Activated B cell treated with CpG ODN at 0.5 μM for 24 hours (primary cell): ENCODE measurements around the gene INPP4A. TPM values are rescaled to one million over a fixed set of nuclear protein-coding genes. Genes with fewer than 3 reads are reported as not detected.

Source experiments
- ATAC-seq: fragments of 200-7000 bp; cut with Tn5 transposase; one replicate; pipeline ENCODE4 v1.10.0; 2021; ENCODE audit warnings: low read depth, mild to moderate bottlenecking, moderate library complexity
- CTCF ChIA-PET: fragments of 350-600 bp; sonication (Branson Sonifier 250); formaldehyde crosslinking; loops from one replicate; lab custom pipeline; 2021; ENCODE audit warnings: antibody characterized with exemption; lab: Charles Lee
- POLR2A ChIA-PET: fragments of 350-600 bp; sonication (Branson Sonifier 250); formaldehyde crosslinking; loops from one replicate; lab custom pipeline; 2021; ENCODE audit warnings: antibody characterized with exemption; lab: Charles Lee
- DNase-seq: peaks from one replicate; pipeline ENCODE4 v3.0.0; 2022
- H3K27ac Mint-ChIP-seq: one replicate; pipeline ENCODE4 v1.8.0; 2020; ENCODE audit warnings: mixed read lengths
- H3K27me3 Mint-ChIP-seq: one replicate; pipeline ENCODE4 v1.8.0; 2021; ENCODE audit warnings: mixed read lengths
- H3K36me3 Mint-ChIP-seq: one replicate; pipeline ENCODE4 v1.8.0; 2021; ENCODE audit warnings: low read depth, mixed read lengths
- H3K4me1 Mint-ChIP-seq: one replicate; pipeline ENCODE4 v1.8.0; 2021; ENCODE audit warnings: mixed read lengths
- H3K4me3 Mint-ChIP-seq: one replicate; pipeline ENCODE4 v1.8.0; 2020; ENCODE audit warnings: mild to moderate bottlenecking, mixed read lengths
- H3K9me3 Mint-ChIP-seq: one replicate; pipeline ENCODE4 v1.8.0; 2020; ENCODE audit warnings: mixed read lengths
- intact Hi-C: fragments of 100-400 bp; cut with micrococcal nuclease; formaldehyde crosslinking; loops from one replicate; pipeline ENCODE4 v1.15.1; 2024
- total RNA-seq: library from RNA; stranded (reverse); gene quantifications from 2 replicates; pipeline ENCODE4 v1.2.3, GENCODE V29; 2022
- TF ChIP-seq, protein P1 (sequence below): fragments of 200-600 bp; IDR thresholded peaks from one replicate; pipeline ENCODE4 v1.8.0; 2022; ENCODE audit warnings: antibody characterized with exemption, mild to moderate bottlenecking

The INPP4A gene
- total RNA-seq, 1 donor from 2014 or later: 26.6 TPM

DNA sequence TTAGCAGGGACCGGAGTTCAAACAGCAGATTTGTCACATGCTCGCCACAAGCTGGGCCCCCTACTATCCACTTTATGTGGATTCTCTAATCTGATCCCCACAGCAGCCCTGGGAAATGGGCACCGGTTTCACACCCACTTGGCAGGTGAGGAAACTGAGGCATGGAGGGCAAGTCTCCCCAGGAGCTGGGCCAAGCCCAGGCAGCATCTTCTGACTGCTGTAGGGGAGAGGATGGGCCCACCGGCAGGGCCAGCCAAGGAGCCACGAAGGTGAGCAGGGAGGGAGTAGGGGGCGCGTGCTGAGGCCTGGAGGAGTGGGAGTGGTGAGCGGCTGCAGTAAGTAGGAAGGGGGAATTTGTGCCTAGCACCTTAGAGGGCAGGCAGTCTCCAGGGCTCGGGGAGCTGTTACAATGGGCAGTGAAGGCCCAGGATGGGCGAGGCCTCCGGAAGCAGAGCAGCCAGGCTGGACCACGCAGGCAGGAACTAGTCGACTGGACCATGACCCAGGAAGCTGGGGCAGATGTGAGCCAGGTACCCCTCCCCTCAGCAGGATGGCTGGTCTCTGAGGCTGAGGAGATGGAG is 126.6 kb downstream of the INPP4A start:
- no peak for ATAC-seq
- Mint-ChIP-seq H3K4me3 (no peak overlapping the region), H3K9me3 (no peaks in the 10 kb centered on the region), H3K27me3 (no peaks in the 10 kb centered on the region), H3K4me1 (no peaks in the 10 kb centered on the region), H3K27ac (no peak overlapping the region), H3K36me3 (peaks cover 48% of the 10 kb centered on the region)
- CTCF ChIA-PET: no interaction called here
- no peak for DNase-seq
- TF ChIP-seq, protein P1, sequence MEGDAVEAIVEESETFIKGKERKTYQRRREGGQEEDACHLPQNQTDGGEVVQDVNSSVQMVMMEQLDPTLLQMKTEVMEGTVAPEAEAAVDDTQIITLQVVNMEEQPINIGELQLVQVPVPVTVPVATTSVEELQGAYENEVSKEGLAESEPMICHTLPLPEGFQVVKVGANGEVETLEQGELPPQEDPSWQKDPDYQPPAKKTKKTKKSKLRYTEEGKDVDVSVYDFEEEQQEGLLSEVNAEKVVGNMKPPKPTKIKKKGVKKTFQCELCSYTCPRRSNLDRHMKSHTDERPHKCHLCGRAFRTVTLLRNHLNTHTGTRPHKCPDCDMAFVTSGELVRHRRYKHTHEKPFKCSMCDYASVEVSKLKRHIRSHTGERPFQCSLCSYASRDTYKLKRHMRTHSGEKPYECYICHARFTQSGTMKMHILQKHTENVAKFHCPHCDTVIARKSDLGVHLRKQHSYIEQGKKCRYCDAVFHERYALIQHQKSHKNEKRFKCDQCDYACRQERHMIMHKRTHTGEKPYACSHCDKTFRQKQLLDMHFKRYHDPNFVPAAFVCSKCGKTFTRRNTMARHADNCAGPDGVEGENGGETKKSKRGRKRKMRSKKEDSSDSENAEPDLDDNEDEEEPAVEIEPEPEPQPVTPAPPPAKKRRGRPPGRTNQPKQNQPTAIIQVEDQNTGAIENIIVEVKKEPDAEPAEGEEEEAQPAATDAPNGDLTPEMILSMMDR: no peak
- intact Hi-C loops: no loop called here
- POLR2A ChIA-PET: no interaction called here

DNA sequence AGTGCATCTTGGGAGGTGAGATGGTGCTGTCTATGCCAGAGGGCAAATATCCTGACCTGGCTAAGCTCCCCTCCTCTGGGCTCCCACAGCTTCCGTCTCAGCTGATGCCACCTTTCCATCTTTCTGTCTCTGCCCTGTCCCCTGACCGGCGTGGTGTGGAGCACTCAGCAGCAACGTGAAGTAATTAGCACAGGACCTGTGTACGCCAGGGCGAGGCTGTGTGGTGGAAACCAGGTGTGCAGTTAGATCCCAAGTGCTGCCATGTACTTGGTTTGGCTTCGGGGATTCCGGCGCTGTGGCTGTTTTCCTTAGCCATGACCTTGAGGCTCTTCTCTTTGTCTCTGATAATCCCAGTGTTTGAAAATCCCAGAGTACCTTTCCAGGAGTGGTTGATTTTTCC is 127.1 kb downstream of the INPP4A start:
- intact Hi-C loops: no loop called here
- no peaks in the 10 kb centered on the region for H3K27me3 Mint-ChIP-seq
- ChIA-PET CTCF (no interaction called here), POLR2A (no interaction called here)
- no peak overlapping the region for H3K27ac Mint-ChIP-seq
- no peak for DNase-seq
- H3K9me3 Mint-ChIP-seq: no peaks in the 10 kb centered on the region
- no peak overlapping the region for H3K4me3 Mint-ChIP-seq
- TF ChIP-seq, protein P1: no peak
- ATAC-seq: no peak
- peaks cover 45% of the 10 kb centered on the region for H3K36me3 Mint-ChIP-seq
- no peaks in the 10 kb centered on the region for H3K4me1 Mint-ChIP-seq

DNA sequence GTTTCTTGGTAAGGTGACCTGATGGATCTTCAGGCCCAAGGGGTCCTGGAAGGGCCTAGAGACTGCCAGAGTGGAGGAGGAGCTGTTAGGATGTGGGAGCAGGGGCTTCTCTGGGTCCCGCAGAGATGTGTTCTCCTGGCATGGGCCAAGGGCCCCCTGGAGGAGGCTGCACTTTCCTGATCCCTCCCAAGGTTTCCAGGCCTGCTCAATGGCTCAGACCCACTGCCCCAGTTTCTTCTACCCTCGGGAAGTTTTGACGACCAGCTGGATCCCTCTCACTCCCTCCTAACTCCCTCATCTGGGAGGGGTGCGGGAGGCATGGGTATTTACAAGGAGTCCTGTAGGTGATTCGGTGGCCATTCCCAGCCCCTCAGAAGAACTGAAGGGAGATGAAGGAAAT is 127.6 kb downstream of the INPP4A start:
- TF ChIP-seq, protein P1: no peak
- no peak overlapping the region for H3K4me3 Mint-ChIP-seq
- no peak overlapping the region for H3K27ac Mint-ChIP-seq
- no peaks in the 10 kb centered on the region for H3K9me3 Mint-ChIP-seq
- ChIA-PET CTCF (no interaction called here), POLR2A (no interaction called here)
- no peaks in the 10 kb centered on the region for H3K4me1 Mint-ChIP-seq
- H3K36me3 Mint-ChIP-seq: peaks cover 43% of the 10 kb centered on the region
- intact Hi-C loops: no loop called here
- no peaks in the 10 kb centered on the region for H3K27me3 Mint-ChIP-seq
- DNase-seq (no peak), ATAC-seq (no peak)

DNA sequence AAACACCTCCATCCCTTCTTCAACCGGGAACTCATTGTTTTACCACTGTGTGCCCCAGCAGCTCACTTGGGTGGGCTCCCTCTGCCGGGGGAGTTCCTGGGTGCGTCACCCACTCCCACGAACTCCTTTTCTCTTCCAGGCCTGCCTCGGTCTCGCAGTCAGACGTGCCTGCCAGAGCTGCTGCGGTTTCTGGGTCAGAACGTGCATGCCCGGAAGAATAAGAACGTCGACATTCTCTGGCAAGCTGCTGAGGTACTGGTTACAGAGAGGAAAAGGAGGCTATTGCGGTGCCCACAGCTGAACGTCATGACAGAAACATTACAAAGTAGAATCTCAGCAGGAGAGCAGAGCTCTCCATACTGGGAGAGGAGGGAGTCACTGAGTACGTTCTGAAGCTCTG is 128.0 kb downstream of the INPP4A start:
- TF ChIP-seq, protein P1: no peak
- H3K27ac Mint-ChIP-seq: no peak overlapping the region
- ATAC-seq: no peak
- intact Hi-C loops: no loop called here
- no peak for DNase-seq
- no peak overlapping the region for H3K4me3 Mint-ChIP-seq
- ChIA-PET POLR2A (no interaction called here), CTCF (no interaction called here)
- H3K4me1 Mint-ChIP-seq: no peaks in the 10 kb centered on the region
- peaks cover 45% of the 10 kb centered on the region for H3K36me3 Mint-ChIP-seq
- H3K9me3 Mint-ChIP-seq: no peaks in the 10 kb centered on the region
- H3K27me3 Mint-ChIP-seq: no peaks in the 10 kb centered on the region

DNA sequence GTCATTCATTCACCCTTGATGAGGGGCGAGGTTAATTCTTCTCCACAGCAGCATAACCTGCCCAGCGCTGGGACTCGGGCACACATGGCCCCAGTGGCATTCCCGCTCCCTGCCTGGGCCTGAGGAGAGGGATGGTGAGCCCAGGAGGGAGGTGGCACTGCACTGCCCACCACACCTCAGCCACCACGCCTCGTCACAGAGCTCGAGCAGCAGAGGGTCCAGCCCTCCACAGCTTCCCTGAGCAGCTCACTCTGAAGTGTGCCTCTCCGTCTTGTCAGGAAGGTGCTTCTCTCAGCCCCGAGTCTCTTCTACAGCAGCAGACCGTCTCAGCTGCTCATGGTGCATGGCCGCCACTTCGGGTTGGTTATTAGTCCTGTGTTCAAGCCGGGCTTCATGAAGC is 128.8 kb downstream of the INPP4A start:
- ATAC-seq: no peak
- Mint-ChIP-seq H3K36me3 (peaks cover 43% of the 10 kb centered on the region), H3K4me1 (no peaks in the 10 kb centered on the region), H3K27ac (no peak overlapping the region), H3K27me3 (no peaks in the 10 kb centered on the region), H3K9me3 (no peaks in the 10 kb centered on the region), H3K4me3 (no peak overlapping the region)
- DNase-seq: no peak
- ChIA-PET CTCF (no interaction called here), POLR2A (no interaction called here)
- intact Hi-C loops: no loop called here
- TF ChIP-seq, protein P1: no peak
